GM12891 (cell line): Measurements from ENCODE around the gene RAB9A.
A peak's percentile ranks its signal among the peaks of the same experiment; 100 is the strongest.

Experiments used
- DNase-seq: peaks from one replicate; pipeline ENCODE4 v3.0.0; 2011; ENCODE audit warnings: low spot score; ENCODE audit not compliant: insufficient read length
- FAIRE-seq: peaks from 2 replicates; lab custom pipeline; 2011; peaks lifted over from hg19 to GRCh38; lab: Jason Lieb, UNC
- PAX5 ChIP-seq: IDR thresholded peaks from 2 replicates; pipeline ENCODE4 v1.6.1; 2011; ENCODE audit warnings: low read length, moderate library complexity, mild to moderate bottlenecking; ENCODE audit not compliant: insufficient read depth, severe bottlenecking
- POLR2A ChIP-seq: IDR thresholded peaks from 2 replicates; pipeline ENCODE4 v1.6.1; 2011; ENCODE audit warnings: low read depth, low read length, control low read depth
- POLR2AphosphoS5 ChIP-seq: IDR thresholded peaks from 2 replicates; pipeline ENCODE4 v1.6.1; 2011; ENCODE audit warnings: low read depth, low read length, control low read depth
- POU2F2 ChIP-seq: IDR thresholded peaks from 2 replicates; pipeline ENCODE4 v1.6.1; 2011; ENCODE audit warnings: low read depth, mild to moderate bottlenecking, control low read depth, low read length, moderate library complexity
- SPI1 ChIP-seq: IDR thresholded peaks from 2 replicates; pipeline ENCODE4 v1.6.1; 2011; ENCODE audit warnings: low read depth, low read length, control low read depth
- TAF1 ChIP-seq: IDR thresholded peaks from 2 replicates; pipeline ENCODE4 v1.6.1; 2011; ENCODE audit warnings: low read depth, low read length, control low read depth

Gene RAB9A

GRCh38 chrX:13755254-13755653 is 66.3 kb downstream of the RAB9A start:
- TF ChIP-seq POLR2AphosphoS5 (no peak), POLR2A (no peak), POU2F2 (no peak), SPI1 (no peak), PAX5 (no peak), TAF1 (no peak)
- FAIRE-seq: no peak
- DNase-seq: no peak

- no peak for TF ChIP-seq PAX5
- no peak for TF ChIP-seq POLR2AphosphoS5
- no peak for TF ChIP-seq POLR2A
- TF ChIP-seq POU2F2: no peak
- no peak for TF ChIP-seq TAF1
- TF ChIP-seq SPI1: no peak
- DNase-seq (no peak), FAIRE-seq (no peak)
These were observed 67.5 kb downstream of the RAB9A start for GRCh38 chrX:13756381-13756780.

GRCh38 chrX:13759152-13759718 is 70.3 kb downstream of the RAB9A start:
- TF ChIP-seq POU2F2: no peak
- TF ChIP-seq SPI1: peak; percentile 93
- TF ChIP-seq PAX5: no peak
- no peak for TF ChIP-seq TAF1
- peak; percentile 96 for FAIRE-seq
- DNase-seq: no peak
